ENCODE results near the gene TIGD1. TPM values are rescaled to one million over a fixed set of nuclear protein-coding genes. Genes with fewer than 3 reads are reported as not detected.
"Not testable (repeated sequence)": the region's sequence is repeated elsewhere in the genome, so short reads cannot be mapped to it uniquely, and the experiment has no call there.

Gene TIGD1
- total RNA-seq, 1 experiment from 2014 or later: 7.0 TPM

DNA sequence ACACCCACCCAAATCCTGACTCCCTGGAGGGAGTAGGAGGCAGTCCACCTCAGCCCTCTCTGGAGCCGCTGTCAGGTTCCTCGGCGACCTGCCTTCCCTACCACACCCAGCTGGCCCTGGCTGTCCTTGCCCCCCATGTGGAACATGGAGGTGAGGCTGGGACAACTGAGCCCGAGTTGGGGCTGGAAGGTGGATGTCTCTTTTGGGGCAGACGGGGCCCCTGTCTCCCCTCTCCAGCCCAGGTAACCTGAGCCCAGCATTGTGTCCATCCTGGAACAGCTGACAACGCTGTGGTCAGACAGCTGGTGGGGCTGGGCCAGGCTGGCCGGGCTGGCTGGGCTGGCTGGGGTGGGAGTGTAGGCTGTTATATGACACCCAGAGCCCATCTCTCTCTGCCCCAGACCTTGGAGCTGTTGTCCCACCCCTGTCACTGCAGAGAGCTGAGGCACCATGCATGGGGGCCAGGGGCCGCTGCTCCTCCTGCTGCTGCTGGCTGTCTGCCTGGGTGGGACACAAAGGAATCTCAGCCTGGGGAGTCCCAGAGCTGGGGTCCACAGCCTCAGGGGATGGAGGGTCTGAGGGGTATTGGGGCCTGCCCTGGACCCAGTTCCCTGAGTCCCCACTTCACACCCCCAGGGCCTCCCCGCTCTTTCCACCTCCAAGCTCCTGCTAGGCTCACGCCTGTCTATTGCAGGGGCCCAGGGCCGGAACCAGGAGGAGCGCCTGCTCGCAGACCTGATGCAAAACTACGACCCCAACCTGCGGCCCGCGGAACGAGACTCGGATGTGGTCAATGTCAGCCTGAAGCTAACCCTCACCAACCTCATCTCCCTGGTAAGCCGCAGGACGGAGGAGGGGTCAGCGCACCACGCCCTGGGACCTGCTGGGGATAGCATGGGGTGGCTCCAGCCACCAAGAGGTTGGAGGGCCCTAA lies 10.8 kb downstream of the TIGD1 start, which contains the start of gene CHRNG:
Gene CHRNG (plus strand): TSS at position 395 of the 934 bp plus-strand sequence. CDS start 56 bp downstream, at position 451.
- DNase-seq (ENCODE audit: low spot score): no peak

DNA sequence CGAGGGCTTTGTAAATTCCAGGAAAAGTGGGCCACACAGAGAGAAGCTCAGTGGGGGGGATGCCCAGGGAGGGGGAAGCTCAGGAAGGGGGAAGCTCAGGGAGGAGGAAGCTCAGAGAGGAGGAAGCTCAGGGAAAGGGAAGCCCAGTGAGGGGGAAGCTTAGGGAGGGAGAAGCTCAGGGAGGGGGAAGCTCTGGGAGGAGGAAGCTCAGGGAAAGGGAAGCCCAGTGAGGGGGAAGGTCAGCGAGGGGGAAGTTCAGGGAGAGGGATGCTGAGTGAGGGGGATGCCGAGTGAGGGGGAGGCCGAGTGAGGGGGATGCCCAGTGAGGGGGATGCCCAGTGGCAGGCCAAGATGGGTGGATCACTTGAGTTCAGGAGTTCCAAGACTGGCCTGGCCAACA lies 11.7 kb downstream of the TIGD1 start:
- no peak for DNase-seq (ENCODE audit: low spot score)

DNA sequence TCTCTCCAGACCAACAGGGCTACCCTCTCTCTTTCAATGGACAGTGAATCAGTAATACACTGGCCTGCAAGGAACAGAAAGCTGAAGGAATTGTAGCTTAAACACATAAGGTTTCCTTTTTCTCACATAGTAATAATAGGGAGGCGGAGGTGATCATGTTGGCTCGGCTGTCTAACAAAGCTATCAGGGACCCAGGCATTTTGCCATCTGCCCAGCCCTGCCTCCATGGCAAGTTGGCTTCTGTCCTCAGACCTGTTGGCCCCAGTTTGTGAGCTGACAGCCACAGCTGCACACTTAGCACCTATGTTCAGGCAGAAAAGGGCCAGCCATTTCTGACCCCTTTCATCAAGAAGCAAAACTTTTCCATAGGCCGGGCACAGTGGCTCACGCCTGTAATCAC lies 12.9 kb downstream of the TIGD1 start:
- no peak for DNase-seq (ENCODE audit: low spot score)

DNA sequence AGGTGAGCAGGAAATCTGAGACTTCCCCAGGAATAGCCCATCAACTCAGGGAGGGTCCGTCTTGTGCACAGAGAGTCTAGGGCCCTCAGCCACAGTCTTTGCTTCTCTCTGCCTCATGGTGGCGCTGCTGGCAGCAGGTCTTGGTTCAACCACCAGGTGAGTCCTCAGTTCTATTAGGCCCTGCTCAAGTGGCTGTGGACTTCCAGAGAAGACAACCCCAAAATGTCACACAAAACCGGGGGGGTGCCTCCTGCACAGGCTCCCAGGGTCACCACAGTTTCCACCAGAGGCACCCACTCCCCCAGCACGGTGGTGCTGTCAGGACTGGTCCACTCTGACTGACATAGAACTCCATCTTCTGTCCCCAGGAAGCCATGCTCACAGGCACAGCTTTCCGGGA lies 13.3 kb downstream of the TIGD1 start:
- peak; percentile 56 for DNase-seq (ENCODE audit: low spot score)

DNA sequence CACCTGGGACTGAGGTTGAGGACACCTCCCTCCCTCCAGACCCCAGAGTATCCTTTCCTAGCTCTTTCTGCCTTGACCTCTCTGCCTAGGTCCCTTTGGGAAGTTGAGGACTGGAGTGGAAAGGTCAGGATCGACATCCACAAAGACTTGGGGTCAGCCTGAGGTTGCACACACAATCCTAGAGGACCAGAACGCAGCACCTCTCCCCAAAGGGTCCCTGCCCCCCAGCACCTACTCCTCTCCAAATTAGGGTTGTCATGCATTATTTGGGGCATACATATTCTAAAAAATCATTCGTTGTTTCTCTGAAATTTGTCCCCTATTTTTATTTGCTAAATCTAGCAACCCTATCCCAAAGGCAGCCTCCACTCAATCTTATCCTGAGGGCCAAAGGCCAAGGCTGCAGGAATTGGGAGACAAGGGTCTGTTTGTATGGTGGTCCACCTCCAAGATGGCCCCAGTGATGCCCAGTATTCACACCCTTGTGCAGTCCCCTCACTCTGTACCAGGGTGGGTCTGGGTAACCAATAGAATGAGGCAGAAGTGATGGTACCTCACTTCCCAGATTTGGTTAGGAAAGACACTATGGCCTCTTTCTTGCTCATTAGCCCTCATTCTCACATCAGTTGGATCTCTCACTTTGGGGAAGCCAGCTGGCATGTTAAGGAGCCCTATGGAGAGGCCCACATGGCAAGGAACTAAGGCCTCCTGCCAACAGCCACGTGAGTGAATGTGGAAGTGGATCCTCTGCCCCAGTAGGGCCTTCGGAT lies 14.4 kb downstream of the TIGD1 start:
- DNase-seq (ENCODE audit: low spot score): no peak

DNA sequence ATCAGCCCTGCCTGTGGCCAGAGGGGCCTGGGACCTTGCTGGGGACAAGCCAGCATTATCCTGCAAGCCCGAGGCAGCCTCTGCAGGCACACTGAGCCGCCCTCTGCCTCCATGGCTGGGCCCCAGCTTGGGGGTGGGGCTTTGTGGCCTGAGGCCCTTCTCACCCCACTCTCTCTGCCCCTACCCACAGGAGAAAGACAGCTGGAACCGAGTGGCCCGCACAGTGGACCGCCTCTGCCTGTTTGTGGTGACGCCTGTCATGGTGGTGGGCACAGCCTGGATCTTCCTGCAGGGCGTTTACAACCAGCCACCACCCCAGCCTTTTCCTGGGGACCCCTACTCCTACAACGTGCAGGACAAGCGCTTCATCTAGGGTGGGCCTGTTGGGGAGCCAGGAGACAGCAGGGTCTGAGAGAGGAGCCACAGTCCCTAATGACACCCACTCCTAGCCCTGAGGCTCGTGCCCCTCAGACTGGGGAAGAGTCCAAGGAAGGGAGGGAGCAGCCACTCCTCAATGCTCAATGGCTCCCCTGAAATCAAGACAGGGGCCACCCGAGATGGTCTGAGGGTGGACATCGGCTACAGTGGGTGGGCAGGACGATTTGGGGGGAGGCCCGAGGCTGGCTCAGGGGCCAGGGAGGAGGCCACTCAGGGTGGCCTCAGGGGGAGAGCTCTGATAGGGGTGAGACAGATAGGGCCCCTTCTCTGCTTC lies 15.3 kb downstream of the TIGD1 start:
- no peak for DNase-seq (ENCODE audit: low spot score)

DNA sequence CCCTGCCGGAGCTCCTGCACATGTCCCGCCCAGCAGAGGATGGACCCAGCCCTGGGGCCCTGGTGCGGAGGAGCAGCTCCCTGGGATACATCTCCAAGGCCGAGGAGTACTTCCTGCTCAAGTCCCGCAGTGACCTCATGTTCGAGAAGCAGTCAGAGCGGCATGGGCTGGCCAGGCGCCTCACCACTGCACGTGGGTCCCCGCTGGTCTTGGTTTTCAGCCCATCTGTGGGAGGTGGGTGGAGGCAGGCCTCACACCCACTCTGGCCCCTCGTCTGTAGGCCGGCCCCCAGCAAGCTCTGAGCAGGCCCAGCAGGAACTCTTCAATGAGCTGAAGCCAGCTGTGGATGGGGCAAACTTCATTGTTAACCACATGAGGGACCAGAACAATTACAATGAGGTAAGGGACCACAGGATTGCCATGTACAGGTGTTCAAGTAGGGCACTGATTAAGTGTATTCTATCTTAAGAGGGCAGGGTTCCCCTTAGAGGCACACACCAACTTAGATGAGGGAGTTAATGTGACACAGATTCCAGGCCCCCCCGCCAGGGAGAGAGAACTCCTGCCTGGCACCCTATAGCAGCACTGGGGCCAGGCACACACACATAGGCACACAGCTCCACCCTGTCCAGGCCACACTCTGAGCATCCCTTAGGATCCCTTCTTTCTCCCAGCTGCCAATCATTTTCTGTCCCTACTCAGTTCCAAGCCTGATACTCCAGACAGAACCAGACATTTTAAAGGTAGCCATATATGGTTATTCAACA lies 16.2 kb downstream of the TIGD1 start:
- no peak for DNase-seq (ENCODE audit: low spot score)

DNA sequence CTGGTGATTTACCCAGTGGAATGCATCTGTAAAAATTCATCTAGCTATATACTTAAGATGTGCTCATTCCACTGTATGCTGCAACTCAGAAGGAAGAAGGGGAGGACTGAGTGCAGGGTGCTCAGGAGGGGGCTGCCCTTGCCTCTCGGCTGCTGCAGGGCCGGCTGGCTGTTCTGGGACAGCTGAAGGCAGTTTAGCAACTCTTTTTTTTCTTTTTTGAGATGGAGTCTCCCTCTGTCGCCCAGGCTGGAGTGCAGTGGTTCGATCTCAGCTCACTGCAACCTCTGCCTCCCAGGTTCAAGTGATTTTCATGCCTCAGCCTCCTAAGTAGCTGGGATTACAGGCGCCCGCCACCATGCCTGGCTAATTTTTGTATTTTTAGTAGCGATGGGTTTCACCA lies 17.5 kb downstream of the TIGD1 start:
- not testable (repeated sequence) for DNase-seq (ENCODE audit: low spot score)

DNA sequence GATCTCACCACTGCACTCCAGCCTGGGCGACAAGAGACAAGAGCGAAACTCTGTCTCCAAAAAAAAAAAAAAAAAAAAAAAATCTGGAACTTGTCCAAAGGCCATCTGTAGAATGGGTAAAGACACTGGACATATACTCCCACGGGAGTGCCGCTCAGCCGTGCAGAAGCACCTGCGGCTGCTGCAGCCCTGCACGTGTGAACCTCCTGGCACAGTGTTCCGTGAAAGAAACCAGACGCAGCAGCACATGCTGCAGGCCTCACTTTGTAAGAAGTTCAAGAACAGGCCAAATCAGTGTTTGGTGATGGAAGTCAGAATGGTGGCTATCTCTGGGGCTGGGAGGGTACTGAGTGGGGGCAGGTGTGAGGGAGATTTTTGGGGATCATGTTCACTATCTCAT lies 17.9 kb downstream of the TIGD1 start:
- DNase-seq (ENCODE audit: low spot score): no peak

DNA sequence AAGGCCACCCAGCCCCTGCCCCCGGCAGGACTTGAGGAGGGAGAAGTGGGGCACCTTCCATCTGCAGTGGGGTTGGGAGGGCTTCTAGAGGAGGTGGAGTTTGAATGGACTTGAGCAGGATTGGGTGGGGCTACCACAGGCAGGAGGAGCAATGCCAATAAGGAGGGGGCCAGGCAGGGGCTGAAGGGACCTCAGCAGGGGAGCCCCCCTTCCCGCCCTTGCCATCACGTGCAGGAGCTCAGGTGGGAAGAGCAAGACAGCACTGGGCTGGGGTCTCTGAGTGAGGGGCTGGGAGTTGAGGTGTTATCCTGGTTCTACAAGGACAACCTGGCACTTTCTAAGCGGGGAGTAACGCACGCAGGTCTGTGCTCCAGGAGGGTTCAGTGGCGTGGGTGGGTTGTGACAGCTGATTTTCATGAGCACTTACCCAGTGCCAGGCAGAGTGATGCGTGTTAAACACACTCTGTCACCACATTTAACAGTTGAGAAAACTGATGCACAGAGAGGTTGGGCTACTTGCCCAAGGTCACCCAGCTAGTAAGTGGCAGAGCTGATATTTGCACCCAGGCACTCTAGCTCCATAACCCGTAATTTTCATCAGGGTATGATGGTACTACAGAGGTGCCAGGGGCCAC lies 19.6 kb downstream of the TIGD1 start:
- DNase-seq (ENCODE audit: low spot score): no peak

DNA sequence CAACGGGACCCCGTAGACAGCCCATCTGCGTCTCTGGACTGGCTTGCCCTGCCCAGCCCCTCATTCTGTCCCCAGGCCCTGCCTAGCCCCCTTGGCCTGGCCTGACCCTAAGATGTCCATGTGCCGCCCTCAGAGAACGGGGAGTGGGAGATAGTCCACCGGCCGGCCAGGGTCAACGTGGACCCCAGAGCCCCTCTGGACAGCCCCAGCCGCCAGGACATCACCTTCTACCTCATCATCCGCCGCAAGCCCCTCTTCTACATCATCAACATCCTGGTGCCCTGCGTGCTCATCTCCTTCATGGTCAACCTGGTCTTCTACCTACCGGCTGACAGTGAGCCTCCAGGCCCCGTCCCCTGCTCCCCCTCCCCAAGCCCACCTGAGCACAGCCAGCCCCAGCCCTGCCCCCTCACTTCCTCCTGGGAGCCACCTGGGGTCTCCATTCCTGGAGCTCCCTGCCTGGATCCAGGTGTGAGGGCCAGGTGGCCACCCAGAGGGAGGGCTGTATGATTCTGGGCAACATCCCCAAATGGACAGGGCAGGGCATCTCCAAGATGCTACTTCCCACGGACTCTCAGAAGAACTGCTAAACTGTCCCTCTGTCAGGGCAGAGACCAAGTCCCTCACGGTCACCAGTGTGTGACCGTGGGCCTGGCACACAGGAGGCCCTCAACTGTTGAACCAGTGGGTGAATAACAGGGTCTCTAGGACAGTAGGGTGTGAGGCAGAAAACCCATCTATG lies 20.4 kb downstream of the TIGD1 start:
- DNase-seq (ENCODE audit: low spot score): no peak

DNA sequence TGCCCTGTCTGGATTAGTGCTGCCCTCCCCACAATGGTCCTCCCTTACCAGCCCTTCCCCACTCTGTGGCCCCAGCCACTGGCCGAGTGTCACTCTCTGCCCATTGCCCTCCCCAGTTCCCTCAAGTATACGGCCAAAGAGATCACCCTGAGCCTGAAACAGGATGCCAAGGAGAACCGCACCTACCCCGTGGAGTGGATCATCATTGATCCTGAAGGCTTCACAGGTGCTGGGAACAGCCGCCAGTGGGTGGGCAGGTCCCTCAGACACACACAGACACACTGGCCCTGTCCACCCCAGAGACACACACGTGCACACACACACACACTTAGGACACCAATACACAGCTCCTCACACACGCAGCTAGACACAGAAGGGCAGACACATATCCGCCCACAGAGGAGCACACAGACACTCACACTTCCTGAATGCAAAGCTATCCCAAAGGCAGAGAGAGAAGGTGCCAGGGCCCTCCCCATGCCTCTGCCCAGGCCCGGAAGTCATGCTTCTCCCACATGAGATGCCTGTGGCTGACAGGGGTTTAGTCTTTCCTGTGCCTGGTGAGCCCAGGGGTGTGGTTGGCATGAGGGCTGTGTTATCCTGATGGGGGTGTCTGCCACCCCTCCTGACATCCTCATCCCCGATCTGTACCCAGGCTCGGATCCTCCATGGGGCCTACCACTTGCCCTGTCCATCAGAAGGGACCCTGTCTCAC lies 21.5 kb downstream of the TIGD1 start:
- DNase-seq (ENCODE audit: low spot score): no peak

DNA sequence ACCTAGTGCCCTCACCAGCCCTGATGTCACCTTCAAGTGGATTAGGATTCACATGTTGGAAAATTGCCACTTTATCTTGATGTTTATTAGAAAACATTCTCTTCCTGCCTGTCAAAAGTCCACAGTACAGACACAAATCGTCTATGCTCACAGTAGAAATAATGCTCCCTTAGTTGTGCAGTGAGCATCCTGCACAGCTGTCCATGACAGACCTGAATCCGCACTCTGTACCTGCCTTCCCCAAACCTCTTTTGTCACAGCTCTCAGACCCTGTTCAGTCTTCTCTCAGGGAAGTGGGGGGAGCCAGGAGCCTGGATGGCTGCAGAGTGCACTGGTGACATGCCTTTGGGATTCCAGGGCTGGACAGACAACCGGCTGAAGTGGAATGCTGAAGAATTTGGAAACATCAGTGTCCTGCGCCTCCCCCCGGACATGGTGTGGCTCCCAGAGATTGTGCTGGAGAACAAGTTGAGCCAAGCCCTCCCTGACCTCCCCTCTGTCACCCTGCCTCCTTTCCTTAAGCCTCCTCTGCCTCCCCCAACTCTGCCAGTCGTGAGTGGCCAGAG lies 22.4 kb downstream of the TIGD1 start:
- no peak for DNase-seq (ENCODE audit: low spot score)

DNA sequence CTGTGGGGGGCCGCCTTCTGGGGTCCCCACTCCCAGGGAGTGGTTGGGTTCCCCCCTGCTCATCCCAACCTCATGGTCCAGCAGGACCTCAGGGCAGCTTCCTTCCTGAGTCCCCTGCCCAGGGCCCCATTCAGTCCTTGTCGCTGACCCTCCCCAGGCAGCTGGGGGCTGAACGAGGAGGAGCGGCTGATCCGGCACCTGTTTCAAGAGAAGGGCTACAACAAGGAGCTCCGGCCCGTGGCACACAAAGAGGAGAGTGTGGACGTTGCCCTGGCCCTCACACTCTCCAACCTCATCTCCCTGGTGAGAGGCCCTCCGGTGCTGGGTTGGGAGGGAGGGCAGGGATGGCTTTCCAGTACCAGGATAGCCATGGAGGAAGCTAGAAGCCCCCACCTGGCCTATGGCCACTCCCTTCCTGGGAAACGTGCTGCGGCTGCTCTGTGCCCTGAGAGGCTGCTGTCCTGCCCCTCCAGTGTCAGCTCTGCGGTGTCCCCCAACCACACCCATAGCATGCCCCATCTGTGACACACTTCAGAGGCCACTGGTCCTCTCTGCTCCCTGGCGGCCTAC lies 23.9 kb downstream of the TIGD1 start:
- no peak for DNase-seq (ENCODE audit: low spot score)

DNA sequence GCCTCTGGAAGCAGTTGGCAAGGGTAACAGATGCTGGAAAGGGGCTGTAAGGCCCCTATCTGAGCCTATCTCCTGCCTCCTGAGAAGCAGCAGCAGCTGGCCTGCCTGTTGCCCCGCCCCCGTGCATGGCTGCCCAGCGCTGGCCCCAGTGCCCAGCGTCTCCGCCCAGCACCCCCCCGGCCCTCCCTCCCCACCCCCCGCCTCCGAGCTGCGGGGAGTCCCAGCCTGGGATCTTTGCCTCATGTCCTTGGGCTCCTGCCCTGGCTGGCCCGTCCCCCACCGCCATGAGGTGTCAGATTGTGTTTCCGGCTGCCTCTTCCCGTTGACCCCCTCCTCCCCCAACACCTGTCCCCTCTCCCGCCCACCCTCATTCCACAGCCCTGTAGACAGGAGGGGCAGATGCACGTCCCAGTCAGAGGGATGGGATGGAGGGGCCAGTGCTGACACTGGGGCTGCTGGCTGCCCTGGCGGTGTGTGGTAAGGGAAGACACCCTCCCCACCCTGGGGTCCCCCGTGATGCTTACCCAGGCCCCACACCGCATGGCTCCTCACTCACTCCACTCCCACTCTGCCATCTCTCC lies 24.5 kb downstream of the TIGD1 start, which contains the start of gene CHRND:
Gene CHRND (plus strand): TSS at position 370 of the 581 bp plus-strand sequence. CDS start 56 bp downstream, at position 426.
- no peak for DNase-seq (ENCODE audit: low spot score)

DNA sequence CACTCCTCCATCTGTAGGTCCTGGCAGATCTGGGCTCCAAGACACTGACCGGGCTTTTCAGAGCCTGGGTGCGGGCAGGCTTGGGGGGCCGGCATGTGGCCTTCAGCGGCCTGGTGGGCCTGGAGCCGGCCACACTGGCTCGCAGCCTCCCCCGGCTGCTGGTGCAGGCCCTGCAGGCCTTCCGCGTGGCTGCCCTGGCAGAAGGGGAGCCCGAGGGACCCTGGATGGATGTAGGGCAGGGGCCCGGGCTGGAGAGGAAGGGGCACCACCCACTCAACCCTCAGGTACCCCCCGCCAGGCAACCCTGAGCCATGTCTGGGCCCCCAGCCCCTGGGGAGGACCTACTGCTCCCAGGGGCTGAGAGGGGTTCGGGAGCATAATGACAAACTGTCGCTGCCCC lies 25.2 kb downstream of the TIGD1 start:
- no peak for DNase-seq (ENCODE audit: low spot score)

DNA sequence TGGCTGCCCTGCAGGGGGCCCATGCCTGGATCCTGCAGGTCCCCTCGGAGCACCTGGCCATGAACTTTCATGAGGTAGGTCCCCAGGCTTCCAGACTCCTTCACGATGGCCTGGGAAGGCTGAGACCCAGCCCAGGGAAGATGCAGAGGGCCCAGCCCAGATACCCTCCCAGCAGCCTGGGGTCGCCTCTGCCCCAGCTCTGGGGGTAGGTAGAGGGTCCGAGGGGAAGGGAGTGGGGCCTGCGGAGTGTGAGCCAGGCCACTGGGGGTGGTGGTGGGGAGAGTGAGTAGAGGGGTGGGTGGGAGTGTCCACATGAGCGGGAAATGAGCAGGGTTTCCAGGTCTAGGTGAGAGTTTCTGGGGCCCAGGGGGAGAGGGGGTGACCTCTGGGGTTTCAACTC lies 25.6 kb downstream of the TIGD1 start:
- DNase-seq (ENCODE audit: low spot score): no peak

All from HT-29 (cell line).